Mesendoderm (in vitro differentiated cells): ENCODE measurements around the gene TPRG1.

Source experiments
- DNase-seq: peaks from one replicate; pipeline ENCODE4 v3.0.0; 2013
- H2AK5ac ChIP-seq: 2 replicates; pipeline ENCODE4 v1.6.1; 2013; ENCODE audit warnings: low read length, inconsistent platforms
- H2BK120ac ChIP-seq: 2 replicates; pipeline ENCODE4 v1.6.1; 2013; ENCODE audit warnings: low read depth, mild to moderate bottlenecking, low read length, moderate library complexity, mixed read lengths
- H2BK15ac ChIP-seq: replicated peaks from 2 replicates; pipeline ENCODE4 v1.6.1; 2013; ENCODE audit warnings: low read depth, mild to moderate bottlenecking, moderate library complexity
- H2BK5ac ChIP-seq: 2 replicates; pipeline ENCODE4 v1.6.1; 2013; ENCODE audit warnings: low read length, inconsistent platforms
- H3K18ac ChIP-seq: 2 replicates; pipeline ENCODE4 v1.6.1; 2013; ENCODE audit warnings: mild to moderate bottlenecking, low read length, mixed read lengths
- H3K23ac ChIP-seq: one replicate; pipeline ENCODE4 v1.6.1; 2013; ENCODE audit warnings: low read length
- H3K27ac ChIP-seq: 2 replicates; pipeline ENCODE4 v1.5.1; 2013; ENCODE audit warnings: low read depth, mild to moderate bottlenecking, inconsistent platforms, low read length, moderate library complexity
- H3K27me3 ChIP-seq: 2 replicates; pipeline ENCODE4 v1.6.1; 2013; ENCODE audit warnings: low read length, control low read depth, mild to moderate bottlenecking, inconsistent platforms; ENCODE audit not compliant: insufficient read depth, poor library complexity
- H3K36me3 ChIP-seq: 2 replicates; pipeline ENCODE4 v1.6.1; 2013; ENCODE audit warnings: low read length, inconsistent platforms; ENCODE audit not compliant: control insufficient read depth, insufficient read depth
- H3K4ac ChIP-seq: one replicate; pipeline ENCODE4 v1.6.1; 2013; ENCODE audit warnings: low read depth, mild to moderate bottlenecking, low read length, moderate library complexity
- H3K4me1 ChIP-seq: 2 replicates; pipeline ENCODE4 v1.6.1; 2013; ENCODE audit warnings: low read depth, low read length, inconsistent platforms; ENCODE audit not compliant: control insufficient read depth
- H3K4me2 ChIP-seq: 2 replicates; pipeline ENCODE4 v1.6.1; 2013; ENCODE audit warnings: low read length
- H3K4me3 ChIP-seq: 2 replicates; pipeline ENCODE4 v1.5.1; 2013; ENCODE audit warnings: mild to moderate bottlenecking, low read length
- H3K56ac ChIP-seq: one replicate; pipeline ENCODE4 v1.6.1; 2013; ENCODE audit warnings: low read length
- H3K79me1 ChIP-seq: 2 replicates; pipeline ENCODE4 v1.6.1; 2013; ENCODE audit warnings: low read length, inconsistent platforms
- H3K79me2 ChIP-seq: 2 replicates; pipeline ENCODE4 v1.6.1; 2013; ENCODE audit warnings: mild to moderate bottlenecking, low read length; ENCODE audit not compliant: control insufficient read depth, insufficient read depth
- H3K9ac ChIP-seq: 2 replicates; pipeline ENCODE4 v1.6.1; 2013; ENCODE audit warnings: low read length, inconsistent platforms
- H4K5ac ChIP-seq: one replicate; pipeline ENCODE4 v1.6.1; 2013; ENCODE audit warnings: low read length
- H4K8ac ChIP-seq: one replicate; pipeline ENCODE4 v1.6.1; 2013; ENCODE audit warnings: low read depth, mild to moderate bottlenecking, control low read depth, low read length, moderate library complexity
- WGBS: extraction: QIAGEN DNeasy Blood & Tissue Kit; methylation state at CpG from one replicate; pipeline ENCODE4 v1.1.7; 2013; ENCODE audit warnings: low lambda C conversion rate, missing lambda C conversion rate; ENCODE audit not compliant: insufficient coverage; ENCODE audit errors: extremely low coverage; 5-methylcytosine and 5-hydroxymethylcytosine counted together

TPRG1 gene

GRCh38 chr3:189249987-189250386 is 78.2 kb downstream of the TPRG1 start:
- H3K27ac ChIP-seq, result no peak overlapping the region
- no peak for DNase-seq
- WGBS, result no CpG with 5 or more reads among the region's 1 CpG

GRCh38 chr3:189258261-189258660 is 86.5 kb downstream of the TPRG1 start:
- Histone ChIP-seq H3K4me1 (no peaks in the 10 kb centered on the region), H3K56ac (no peak overlapping the region), H3K23ac (no peak overlapping the region), H3K9ac (no peak overlapping the region), H3K79me1 (no peaks in the 10 kb centered on the region), H3K4me2 (no peak overlapping the region), H3K4ac (no peak overlapping the region), H3K27ac (no peak overlapping the region), H3K27me3 (no peaks in the 10 kb centered on the region), H3K4me3 (no peak overlapping the region), H3K79me2 (no peaks in the 10 kb centered on the region), H3K18ac (no peak overlapping the region), H2BK120ac (no peak overlapping the region), H2BK15ac (no peak overlapping the region), H2BK5ac (no peak overlapping the region), H2AK5ac (no peak overlapping the region), H3K36me3 (no peaks in the 10 kb centered on the region), H4K8ac (no peak overlapping the region), H4K5ac (no peak overlapping the region)
- WGBS, result no CpG with 5 or more reads among the region's 3 CpGs
- no peak for DNase-seq

More at GRCh38 chr3:189249987-189250386, 78.2 kb downstream of the TPRG1 start:
- H2BK5ac ChIP-seq, result no peak overlapping the region
- H3K36me3 ChIP-seq, result no peaks in the 10 kb centered on the region
- H2BK120ac ChIP-seq, result no peak overlapping the region
- no peaks in the 10 kb centered on the region for H3K27me3 ChIP-seq
- H3K79me1 ChIP-seq, result no peaks in the 10 kb centered on the region
- H4K5ac ChIP-seq, result no peak overlapping the region
- no peaks in the 10 kb centered on the region for H3K79me2 ChIP-seq
- no peak overlapping the region for H3K4me3 ChIP-seq
- H2AK5ac ChIP-seq, result no peak overlapping the region
- no peak overlapping the region for H3K4ac ChIP-seq
- no peak overlapping the region for H3K9ac ChIP-seq
- H3K56ac ChIP-seq, result no peak overlapping the region
- H3K4me1 ChIP-seq, result no peaks in the 10 kb centered on the region
- H3K23ac ChIP-seq, result no peak overlapping the region
- H3K4me2 ChIP-seq, result no peak overlapping the region
- H3K18ac ChIP-seq, result no peak overlapping the region
- H4K8ac ChIP-seq, result no peak overlapping the region
- no peak overlapping the region for H2BK15ac ChIP-seq

- Histone ChIP-seq H3K18ac (no peak overlapping the region), H4K5ac (no peak overlapping the region), H2AK5ac (no peak overlapping the region), H3K4ac (no peak overlapping the region), H2BK5ac (no peak overlapping the region), H3K9ac (no peak overlapping the region), H3K4me1 (no peaks in the 10 kb centered on the region), H2BK120ac (no peak overlapping the region), H3K79me2 (no peaks in the 10 kb centered on the region), H2BK15ac (no peak overlapping the region), H3K4me2 (no peak overlapping the region), H3K23ac (no peak overlapping the region), H4K8ac (no peak overlapping the region), H3K56ac (no peak overlapping the region), H3K79me1 (no peaks in the 10 kb centered on the region), H3K27me3 (no peaks in the 10 kb centered on the region), H3K4me3 (no peak overlapping the region), H3K27ac (no peak overlapping the region), H3K36me3 (no peaks in the 10 kb centered on the region)
- no CpG with 5 or more reads among the region's 11 CpGs for WGBS
- no peak for DNase-seq
Measured at GRCh38 chr3:189260556-189261493, 89.1 kb downstream of the TPRG1 start.

GRCh38 chr3:189262746-189263145 is 91.0 kb downstream of the TPRG1 start:
- Histone ChIP-seq H2AK5ac (no peak overlapping the region), H3K36me3 (no peaks in the 10 kb centered on the region), H3K4me1 (no peaks in the 10 kb centered on the region), H3K79me1 (no peaks in the 10 kb centered on the region), H3K18ac (no peak overlapping the region), H2BK15ac (no peak overlapping the region), H4K5ac (no peak overlapping the region), H2BK120ac (no peak overlapping the region), H3K4me3 (no peak overlapping the region), H3K4me2 (no peak overlapping the region), H3K56ac (no peak overlapping the region), H4K8ac (no peak overlapping the region), H3K27me3 (no peaks in the 10 kb centered on the region), H3K79me2 (no peaks in the 10 kb centered on the region), H3K9ac (no peak overlapping the region), H3K4ac (no peak overlapping the region), H3K23ac (no peak overlapping the region), H2BK5ac (no peak overlapping the region), H3K27ac (no peak overlapping the region)
- WGBS, result no CpG with 5 or more reads among the region's 3 CpGs
- no peak for DNase-seq

- Histone ChIP-seq H3K18ac (no peak overlapping the region), H3K56ac (no peak overlapping the region)
- no CpG with 5 or more reads among the region's 7 CpGs for WGBS
Measured at GRCh38 chr3:189267981-189268613, 96.3 kb downstream of the TPRG1 start.

More at GRCh38 chr3:189267981-189268613, 96.3 kb downstream of the TPRG1 start:
- Histone ChIP-seq H3K36me3 (no peaks in the 10 kb centered on the region), H3K4me3 (no peak overlapping the region), H3K27ac (no peak overlapping the region), H3K9ac (no peak overlapping the region), H4K5ac (no peak overlapping the region), H3K27me3 (no peaks in the 10 kb centered on the region), H2BK5ac (no peak overlapping the region), H4K8ac (no peak overlapping the region), H3K23ac (no peak overlapping the region), H3K4me2 (no peak overlapping the region), H3K4ac (no peak overlapping the region), H2AK5ac (no peak overlapping the region), H3K79me1 (no peaks in the 10 kb centered on the region), H2BK120ac (no peak overlapping the region), H3K4me1 (no peaks in the 10 kb centered on the region), H3K79me2 (no peaks in the 10 kb centered on the region), H2BK15ac (no peak overlapping the region)
- DNase-seq, result peak; percentile 87
